HG03342 (cell line): ENCODE results near the gene PSG2.
"Not testable (repeated sequence)": the region's sequence is repeated elsewhere in the genome, so short reads cannot be mapped to it uniquely, and the experiment has no call there.

Experiments used
- ATAC-seq: cut with Tn5 transposase; IDR thresholded peaks from one replicate; pipeline ENCODE4 v1.9.1; 2021; ENCODE audit warnings: mild to moderate bottlenecking, moderate library complexity; ENCODE audit not compliant: unreplicated experiment

PSG2 gene

GRCh38 chr19:43082601-43083000, at the start of gene PSG2:
TSS of gene PSG2 (minus strand) at chr19:43082701. CDS start at chr19:43082569, 132 bp downstream.
- ATAC-seq: not testable (repeated sequence)

DNA sequence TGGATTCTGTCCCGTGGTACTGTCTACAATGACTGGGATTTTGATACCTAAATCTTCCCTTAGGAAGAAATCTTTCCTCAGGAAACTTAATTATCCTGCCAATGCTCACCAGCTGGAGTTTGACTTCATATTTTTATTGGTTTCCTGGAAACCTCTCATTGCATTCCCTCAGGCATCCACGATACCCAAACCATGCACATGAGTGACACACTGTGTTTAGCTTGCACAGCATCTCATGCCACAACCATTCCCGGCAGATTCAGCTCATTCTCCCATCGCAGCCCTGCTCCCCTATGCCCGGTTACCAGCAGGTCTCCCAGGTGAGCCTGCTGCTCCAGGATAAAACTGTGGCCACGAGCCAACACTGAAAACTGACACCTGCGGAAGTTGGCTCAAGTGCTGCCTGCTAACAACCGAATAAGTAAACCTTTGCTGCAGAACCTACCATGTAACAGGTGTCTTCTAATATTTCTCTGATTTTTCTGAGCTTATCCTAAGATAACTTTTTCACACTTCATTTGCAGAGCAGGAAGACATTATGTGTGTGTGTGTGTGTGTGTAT, 48.9 kb upstream of the PSG2 start:
- ATAC-seq: not testable (repeated sequence)

- not testable (repeated sequence) for ATAC-seq
These were observed 46.7 kb upstream of the PSG2 start for GRCh38 chr19:43129197-43129596.

DNA sequence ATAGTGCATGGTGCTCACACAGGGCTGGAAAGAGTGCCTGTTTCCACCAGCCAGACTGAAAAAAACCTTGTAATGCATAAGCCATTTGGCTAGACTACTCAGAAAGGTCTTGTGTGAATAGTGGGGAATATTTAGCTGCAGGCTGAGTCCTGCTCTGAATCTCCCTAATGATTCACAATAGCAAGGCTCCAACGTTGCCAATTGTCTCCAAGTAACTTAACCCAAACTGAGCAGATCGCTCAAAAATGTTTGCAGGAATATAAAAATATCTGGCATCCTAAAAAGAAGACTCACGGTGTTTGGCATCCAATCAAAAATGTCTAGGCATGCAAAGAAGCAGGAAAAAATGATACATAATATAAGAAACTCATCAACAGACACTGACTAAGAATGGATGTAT, 44.8 kb upstream of the PSG2 start:
- ATAC-seq: not testable (repeated sequence)

- ATAC-seq: no peak
These were observed 44.2 kb upstream of the PSG2 start for GRCh38 chr19:43126720-43127119.

DNA sequence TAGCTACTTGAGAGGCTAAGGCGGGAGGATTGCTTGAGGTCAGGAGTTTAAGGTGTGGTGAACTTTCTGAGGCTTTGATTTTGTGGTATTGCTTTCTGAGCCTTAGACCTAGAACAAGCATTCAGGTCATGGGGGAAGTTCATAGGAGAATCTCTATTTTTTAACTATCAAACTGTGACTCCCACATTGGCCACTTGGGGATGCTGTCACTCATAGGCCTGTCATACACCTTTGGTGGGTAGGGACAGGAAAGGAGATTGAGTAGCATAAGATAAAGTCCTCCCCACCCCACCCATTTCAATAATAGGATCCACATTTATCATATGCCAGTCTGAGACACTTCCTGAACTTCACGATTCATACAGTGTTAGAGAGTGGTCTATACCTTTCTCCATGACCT, 41.9 kb upstream of the PSG2 start:
- no peak for ATAC-seq

- not testable (repeated sequence) for ATAC-seq
These were observed 38.0 kb upstream of the PSG2 start for GRCh38 chr19:43120433-43121026.

GRCh38 chr19:43119526-43119925, 37.0 kb upstream of the PSG2 start:
- ATAC-seq: not testable (repeated sequence)

DNA sequence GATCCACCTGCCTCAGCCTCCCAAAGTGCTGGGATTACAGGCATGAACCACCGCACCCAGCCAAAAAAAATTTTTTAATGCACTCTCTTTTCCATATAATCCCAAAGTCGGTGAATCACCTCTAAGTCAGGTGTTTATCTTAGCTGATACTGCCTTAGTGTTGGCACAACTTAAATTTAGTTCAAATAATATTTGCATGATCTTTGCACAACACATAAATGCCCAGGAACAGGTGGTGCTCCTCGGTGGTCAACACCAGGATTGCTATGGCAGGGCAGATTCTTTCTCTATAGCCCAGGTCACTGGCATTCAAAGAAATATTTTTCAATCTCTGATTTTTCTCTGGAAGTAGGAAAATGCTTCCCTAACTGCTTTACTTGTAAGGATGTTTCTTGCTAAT, 33.9 kb upstream of the PSG2 start:
- ATAC-seq: not testable (repeated sequence)

- ATAC-seq: not testable (repeated sequence)
These were observed 33.0 kb upstream of the PSG2 start for GRCh38 chr19:43115548-43115947.

DNA sequence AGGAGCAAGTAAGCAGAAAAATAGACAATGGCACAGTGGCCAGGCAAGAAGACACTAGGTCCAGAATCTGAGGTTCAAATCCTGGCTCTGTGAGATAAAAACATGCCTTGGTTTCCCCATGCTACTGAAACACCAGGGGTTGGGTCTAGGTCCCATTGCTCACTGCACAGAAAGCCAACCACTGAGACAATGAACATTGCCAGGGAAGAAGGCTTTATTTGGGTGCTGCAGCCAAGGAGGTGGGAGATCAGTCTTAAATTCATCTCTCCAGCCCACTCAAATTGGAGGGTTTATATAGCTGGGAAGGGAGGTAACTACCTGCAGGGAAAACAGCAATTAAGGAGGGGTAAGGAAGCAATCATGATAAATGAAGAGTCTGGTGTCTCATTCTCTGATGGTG, 32.6 kb upstream of the PSG2 start:
- not testable (repeated sequence) for ATAC-seq

GRCh38 chr19:43114626-43115025, 32.1 kb upstream of the PSG2 start:
- not testable (repeated sequence) for ATAC-seq

GRCh38 chr19:43107401-43107800, 24.9 kb upstream of the PSG2 start:
- ATAC-seq: not testable (repeated sequence)

DNA sequence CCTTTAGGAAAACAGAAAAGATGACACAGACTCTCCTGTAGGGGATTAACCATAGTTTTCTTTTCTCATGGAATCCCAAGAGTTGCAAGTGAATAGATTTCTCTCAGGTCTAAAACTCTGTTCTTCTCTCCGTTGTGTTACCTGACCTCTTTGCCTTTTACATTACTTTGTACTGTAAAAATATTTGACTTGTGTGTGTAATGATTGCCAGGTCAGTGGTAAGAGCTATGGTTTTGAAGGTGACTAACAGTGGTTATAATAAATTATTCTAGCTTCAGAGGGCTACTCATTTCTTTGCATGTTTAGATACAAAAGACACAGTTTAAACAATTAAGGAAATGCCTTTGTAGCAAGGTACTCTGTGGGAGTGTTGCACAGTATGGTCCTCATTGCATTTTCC, 23.0 kb upstream of the PSG2 start:
- no peak for ATAC-seq

GRCh38 chr19:43104215-43104850, 21.8 kb upstream of the PSG2 start:
- ATAC-seq: not testable (repeated sequence)

DNA sequence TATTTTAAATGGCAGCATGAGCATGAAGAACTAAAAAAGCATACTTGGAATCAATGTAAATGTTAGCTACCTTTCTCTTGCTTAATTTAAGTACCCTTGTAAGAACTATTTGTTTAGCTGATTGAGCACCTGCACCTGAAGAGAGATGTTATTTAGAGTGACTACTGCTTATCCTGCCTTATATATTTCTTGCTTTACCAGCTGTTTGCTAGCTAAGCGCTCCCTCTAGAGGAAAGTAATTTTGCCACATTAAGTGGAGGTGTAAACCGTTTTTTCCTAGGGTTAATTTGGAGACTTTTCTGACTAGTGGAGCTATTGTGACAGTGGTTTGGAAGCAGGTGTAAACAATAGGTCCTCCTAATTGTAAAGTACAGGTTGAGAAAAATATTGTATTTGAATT, 19.4 kb upstream of the PSG2 start:
- no peak for ATAC-seq

- ATAC-seq: not testable (repeated sequence)
These were observed 15.9 kb upstream of the PSG2 start for GRCh38 chr19:43098416-43098815.

GRCh38 chr19:43087702-43088340, 5.3 kb upstream of the PSG2 start:
- ATAC-seq: not testable (repeated sequence)

GRCh38 chr19:43085796-43086530, 3.5 kb upstream of the PSG2 start:
- not testable (repeated sequence) for ATAC-seq

DNA sequence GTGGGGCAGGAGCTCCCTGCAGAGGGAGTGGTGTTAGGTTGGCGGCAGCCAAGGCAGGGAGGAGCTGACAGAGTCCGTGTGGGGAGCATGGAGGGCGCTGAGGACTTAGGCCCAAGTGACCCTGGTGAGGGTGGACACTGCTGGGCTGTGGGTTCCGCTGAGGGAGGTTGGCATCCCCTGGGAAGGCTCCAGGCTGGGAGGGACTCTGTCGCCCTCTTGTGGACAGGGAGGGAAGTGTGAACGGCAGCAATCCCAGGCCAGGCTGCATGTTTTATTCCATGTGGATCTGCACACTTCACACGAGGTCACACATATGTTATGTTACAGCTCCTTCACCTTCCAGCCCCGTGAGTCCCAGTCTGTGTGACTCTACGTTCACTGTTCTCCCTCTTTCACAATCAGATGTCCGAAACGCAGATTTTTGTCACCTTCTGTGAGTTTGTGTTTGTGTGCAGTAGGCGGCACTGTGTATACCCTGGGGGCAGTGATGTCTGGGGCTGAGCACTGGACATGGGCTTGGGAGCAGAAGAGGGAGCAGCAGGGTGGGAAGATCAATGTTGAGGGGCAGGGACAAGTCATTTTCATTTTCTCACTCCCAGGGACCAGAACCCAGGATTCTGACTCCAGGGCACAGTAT, 1.8 kb upstream of the PSG2 start:
- ATAC-seq: not testable (repeated sequence)

DNA sequence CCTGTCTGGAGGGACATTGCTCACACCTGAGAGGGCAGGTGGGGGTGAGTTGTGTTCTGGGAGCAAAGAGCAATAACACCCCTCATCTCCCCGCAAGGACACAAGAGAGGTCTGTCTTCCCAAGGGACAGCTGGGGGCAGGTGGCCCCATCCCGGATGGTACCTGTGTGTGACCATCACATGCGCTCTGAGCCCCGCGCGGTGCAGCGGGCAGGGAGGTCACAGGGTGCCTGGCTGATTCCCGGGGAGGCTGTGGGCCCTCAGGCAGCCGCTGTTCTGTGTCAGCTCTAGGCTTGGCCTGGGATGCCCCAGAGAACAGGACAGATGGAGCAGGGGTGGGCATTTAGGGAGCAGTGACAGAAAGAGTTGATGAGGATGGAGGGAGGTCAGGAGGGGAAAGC, 1.2 kb upstream of the PSG2 start:
- ATAC-seq: not testable (repeated sequence)
